GM18909 (cell line): Measurements from ENCODE around the gene MPPED1.

Source experiments
- ATAC-seq: cut with Tn5 transposase; IDR thresholded peaks from one replicate; pipeline ENCODE4 v1.9.1; 2021; ENCODE audit warnings: mild to moderate bottlenecking; ENCODE audit not compliant: unreplicated experiment, poor library complexity

Gene MPPED1

GRCh38 chr22:43442386-43443151, 30.8 kb downstream of the MPPED1 start:
- no peak for ATAC-seq

DNA sequence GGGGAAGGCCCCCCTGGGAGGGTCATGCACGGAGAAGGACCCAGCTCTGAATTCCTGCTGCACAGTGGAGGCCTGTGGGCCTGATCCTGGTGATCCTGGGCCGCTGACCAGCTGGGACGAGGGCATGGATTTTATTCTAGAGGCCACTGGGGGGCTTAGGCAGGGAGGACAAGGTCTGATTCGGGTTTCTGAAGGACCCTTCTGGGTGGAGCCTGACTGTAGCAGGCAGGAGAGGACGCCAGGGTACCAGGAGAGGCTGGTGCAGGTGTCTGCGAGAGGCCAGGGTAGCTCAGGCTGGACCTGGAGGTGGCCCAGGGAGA, 31.3 kb downstream of the MPPED1 start:
- no peak for ATAC-seq

DNA sequence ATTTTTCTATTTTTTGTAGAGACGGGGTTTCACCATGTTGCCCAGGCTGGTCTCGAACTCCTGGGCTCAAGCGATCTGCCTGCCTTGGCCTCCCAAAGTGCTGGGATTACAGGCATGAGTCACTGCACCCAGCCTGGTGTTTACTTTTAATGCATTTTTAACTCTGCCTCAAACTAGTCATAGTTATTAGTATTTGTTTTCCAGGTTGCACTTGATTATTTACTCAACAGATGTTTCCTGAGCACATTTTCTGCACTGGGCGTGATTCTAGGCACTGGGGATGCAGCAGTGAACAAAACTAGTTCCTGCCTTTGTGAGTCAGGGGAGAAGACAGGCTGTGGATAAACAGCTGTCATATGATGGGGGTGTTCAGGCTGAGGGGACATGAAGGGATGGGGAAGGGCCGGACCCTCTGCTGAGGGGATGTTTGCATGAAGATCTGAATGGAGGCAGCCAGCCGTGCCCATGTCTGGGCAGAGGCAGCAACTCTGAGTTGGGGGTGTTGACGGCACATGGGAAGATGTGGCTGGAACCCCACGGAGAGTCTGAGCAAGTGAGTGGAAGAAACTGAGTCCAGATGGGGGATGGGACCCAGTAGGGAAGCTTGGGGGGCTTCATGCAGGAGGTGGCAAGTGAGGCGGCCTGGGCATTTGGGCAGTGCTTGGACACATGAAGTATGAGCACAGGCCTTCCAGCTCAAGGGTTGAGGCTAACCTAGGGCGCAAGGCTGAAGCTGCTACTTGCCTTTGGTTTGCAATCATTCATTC, 34.4 kb downstream of the MPPED1 start:
- ATAC-seq = no peak

GRCh38 chr22:43446916-43447315, 35.1 kb downstream of the MPPED1 start:
- no peak for ATAC-seq

- ATAC-seq = no peak
Measured at GRCh38 chr22:43447380-43447779, 35.6 kb downstream of the MPPED1 start.

GRCh38 chr22:43448048-43448447, 36.2 kb downstream of the MPPED1 start:
- ATAC-seq = no peak

GRCh38 chr22:43449205-43449830, 37.5 kb downstream of the MPPED1 start:
- ATAC-seq = no peak

GRCh38 chr22:43449831-43450225, 38.0 kb downstream of the MPPED1 start:
- ATAC-seq = no peak

GRCh38 chr22:43451371-43452050, 39.7 kb downstream of the MPPED1 start:
- no peak for ATAC-seq

DNA sequence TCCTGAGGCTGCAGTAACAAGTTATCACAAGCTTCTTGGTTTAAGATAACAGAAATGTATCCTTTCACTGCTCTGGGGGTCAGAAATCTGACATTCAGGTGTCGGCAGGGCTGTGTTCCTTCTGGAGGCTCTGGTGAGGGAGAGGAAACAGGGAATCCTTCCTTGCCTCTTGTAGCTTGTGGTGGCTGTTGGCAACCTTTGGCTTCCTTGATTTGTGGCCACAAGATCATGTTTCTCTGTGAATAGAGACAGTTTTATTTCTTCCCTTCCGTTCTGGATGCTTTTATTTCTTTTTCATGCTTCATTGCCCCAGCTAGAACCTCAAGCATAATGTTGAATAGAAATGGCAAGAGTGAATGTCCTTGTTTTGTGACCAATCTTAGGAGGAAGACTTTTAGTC, 44.0 kb downstream of the MPPED1 start:
- ATAC-seq = no peak

DNA sequence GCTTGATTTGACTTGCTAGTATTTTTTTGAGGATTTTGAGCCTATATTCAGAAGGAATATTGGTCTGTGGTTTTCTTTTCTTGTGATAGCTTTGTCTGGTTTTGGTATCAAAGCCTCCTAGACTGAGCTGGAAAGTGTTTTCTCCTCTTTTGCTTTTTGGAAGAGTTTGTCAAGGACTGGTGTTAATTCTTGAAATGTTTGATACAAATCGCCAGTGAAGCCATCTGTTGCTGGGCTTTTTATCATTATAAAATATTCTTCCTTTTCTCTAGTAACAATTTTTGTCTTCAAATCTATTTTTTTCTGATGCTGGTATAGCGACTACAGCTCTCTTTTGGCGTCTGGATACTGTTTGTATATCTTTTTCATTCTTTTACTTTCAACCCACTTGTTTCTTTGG, 45.2 kb downstream of the MPPED1 start:
- ATAC-seq = no peak

DNA sequence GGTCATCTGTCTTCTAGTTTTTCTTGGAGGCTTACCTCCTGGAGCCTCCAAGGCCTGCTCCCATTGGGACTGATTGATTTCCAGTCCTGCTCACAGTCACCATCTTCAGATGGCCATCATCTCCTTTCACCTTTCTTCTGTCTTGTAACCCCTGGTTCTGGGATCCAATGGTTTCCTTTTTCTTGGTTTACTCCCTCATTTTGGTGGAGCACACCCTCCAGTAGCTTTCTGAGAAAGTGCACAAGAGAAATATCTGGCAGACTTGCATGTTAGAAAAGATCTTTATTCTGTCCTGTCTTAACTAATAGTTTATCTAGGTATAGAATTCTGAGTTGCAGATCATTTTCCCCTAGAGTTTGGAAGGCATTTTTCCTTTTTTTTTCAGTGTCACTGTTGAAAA, 50.9 kb downstream of the MPPED1 start:
- no peak for ATAC-seq

DNA sequence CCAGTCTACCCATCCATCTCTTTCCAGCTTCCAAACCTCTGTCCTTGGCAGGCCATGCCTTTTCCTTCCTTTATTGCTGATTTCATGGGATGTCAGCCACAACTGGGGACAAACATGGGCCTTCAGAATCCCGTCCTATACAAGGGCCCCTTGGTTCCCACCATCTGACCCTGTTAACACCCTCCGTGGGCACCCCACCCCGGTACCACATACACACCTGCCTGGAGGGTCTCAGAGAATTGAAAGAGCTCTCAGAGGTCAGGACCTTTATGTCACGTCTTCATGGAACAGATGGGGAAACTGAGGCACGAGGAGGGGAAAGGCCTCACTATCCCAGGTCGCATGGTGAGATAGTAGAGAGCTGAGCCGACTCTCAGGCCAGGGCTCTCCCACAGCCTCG, 53.0 kb downstream of the MPPED1 start:
- ATAC-seq = no peak

DNA sequence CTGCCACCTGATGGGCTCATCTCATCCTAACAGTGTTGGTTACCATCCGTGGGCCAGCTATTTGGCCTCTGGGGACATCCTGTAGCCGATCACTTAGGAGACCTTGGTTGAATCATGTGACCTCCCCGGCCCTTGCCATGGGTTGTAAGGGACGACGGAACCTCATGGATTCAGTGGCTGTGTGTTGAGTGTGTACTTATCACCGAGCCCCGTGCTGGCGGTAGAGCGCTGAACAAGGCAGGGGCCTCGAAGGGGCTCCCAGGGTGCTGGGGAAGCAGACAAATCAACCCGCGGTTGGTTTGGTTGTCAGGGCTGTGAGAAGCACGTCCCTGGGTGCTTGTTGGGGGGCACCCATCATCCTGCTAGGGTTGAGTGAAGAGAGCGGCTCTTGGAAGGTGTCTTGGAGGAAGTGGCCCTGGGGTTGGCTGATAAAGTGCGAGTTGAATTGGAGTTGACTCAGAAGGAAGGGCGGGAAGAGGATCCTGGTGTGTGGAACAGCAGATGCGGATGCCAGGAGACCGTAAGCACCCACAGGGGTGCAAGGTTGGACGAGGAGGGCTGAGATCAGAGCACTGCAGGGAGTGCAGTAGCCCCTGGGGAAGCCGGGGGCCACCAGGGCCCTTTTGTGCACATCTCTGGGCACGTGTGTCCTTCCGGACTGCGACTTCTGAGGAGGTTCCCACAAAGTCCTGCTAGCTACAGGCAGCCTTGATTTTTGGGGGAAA, 53.6 kb downstream of the MPPED1 start:
- ATAC-seq = no peak

DNA sequence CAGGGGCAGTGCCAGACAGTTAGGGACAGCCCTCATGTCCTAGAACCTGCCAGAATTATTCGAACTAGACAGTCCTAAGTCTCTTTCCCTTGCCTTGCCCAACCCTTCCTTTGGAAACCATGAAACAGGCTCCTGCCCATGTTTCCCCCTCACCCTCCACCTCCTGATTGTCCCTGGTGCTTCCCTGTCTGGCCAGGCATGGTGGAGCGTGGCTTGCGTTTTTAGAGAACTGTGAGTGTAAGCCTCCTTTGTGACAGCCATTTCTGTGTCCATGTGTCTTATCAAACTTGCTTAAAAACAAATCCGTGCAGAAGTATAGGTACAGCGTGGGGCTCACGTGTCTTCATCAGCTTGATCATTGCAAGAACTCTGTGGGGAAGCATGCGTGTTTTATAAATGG, 54.9 kb downstream of the MPPED1 start:
- no peak for ATAC-seq

DNA sequence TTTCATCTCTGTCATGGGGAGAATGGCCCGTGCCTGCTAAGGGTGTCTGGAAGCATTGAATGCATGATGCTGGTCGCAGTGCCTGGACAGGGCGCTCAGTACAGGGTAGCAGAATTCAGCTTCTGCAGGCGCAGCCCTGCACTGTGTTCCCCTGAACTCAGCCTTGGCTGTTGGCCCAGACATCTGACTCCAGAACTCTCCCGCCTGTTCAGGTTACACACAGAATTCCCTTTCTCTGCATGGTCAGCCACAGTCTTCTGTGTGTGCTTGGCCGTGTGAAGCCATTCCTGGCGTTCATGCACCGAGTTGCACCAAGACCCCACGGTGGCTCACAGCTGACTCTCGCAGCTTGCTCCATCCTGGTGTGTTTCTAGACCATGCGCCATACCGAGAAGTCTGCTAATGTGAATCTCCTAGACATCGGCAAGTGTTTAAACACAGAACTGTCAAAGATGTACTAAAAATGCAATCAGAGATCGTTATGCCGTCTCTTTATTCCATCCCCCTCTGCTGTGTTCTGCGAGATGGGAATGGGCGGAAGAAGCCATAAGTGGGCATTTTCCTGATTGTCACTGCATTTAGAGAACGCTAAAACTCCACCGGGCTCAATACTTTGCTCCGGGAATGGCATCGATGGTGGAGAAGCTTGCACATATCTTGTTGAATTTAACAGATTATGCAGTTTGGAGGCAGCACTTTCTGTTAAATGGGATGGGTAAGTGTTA, 55.6 kb downstream of the MPPED1 start:
- no peak for ATAC-seq

- no peak for ATAC-seq
Measured at GRCh38 chr22:43470253-43470652, 58.4 kb downstream of the MPPED1 start.

GRCh38 chr22:43470941-43471585, 59.2 kb downstream of the MPPED1 start:
- no peak for ATAC-seq

DNA sequence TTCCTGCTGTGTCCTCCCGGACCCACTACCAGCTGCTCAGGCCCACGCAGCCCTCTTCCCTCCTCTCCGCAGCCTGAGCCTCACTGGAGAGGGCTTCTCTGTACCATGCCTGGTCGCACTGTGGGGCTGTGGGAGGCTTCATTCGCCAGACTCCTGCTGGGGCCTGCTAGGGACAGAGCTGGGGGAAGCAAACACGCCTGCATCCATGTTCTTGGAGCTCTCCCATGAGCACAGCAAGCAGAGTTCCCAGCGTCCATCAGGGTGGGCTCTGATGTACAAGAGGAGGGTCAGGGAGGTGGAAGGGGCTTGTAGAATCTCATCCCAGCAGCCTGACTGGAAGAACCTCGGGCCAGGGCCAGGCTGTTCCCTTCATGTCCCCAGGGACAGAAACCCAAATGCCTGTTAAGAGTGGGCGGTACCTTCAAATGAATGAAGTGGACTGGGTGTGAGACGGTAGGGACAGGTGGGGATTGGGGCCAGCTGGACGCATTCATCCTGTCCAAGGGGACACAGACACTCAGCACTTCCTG, 59.9 kb downstream of the MPPED1 start:
- ATAC-seq = no peak
